Liver (tissue), 9 donors: ENCODE data around the gene NAP1L1. TPM values are rescaled to one million over a fixed set of nuclear protein-coding genes. Genes with fewer than 3 reads are reported as not detected.

Source experiments
- DNase-seq: peaks from one replicate; pipeline ENCODE4 v3.0.0-alpha.2; 2017; ENCODE audit warnings: low spot score
- H3K27ac ChIP-seq, 2 donors: one replicate each; pipeline ENCODE4 v1.7.0; 2013; ENCODE audit warnings: inconsistent platforms in 2 of 2, low read length in 2 of 2, control low read depth in 1 of 2, low read depth in 1 of 2, mild to moderate bottlenecking in 1 of 2
- H3K27me3 ChIP-seq, 4 donors: one replicate each; pipeline versions ENCODE4 v1.6.1 to v1.7.0; 2013; ENCODE audit warnings: low read length in 3 of 4, inconsistent platforms in 1 of 4, mild to moderate bottlenecking in 1 of 4, moderate library complexity in 1 of 4; ENCODE audit not compliant: control insufficient read depth in 4 of 4, insufficient read depth in 4 of 4
- H3K36me3 ChIP-seq, 4 donors: one replicate each; pipeline versions ENCODE4 v1.6.1 to v1.7.0; 2013; ENCODE audit warnings: low read length in 3 of 4, mild to moderate bottlenecking in 3 of 4, low read depth in 1 of 4, moderate library complexity in 1 of 4; ENCODE audit not compliant: control insufficient read depth in 4 of 4, insufficient read depth in 3 of 4
- H3K4me1 ChIP-seq, 4 donors: one replicate each; pipeline versions ENCODE4 v1.6.1 to v1.7.0; 2013; ENCODE audit warnings: low read length in 3 of 4, mild to moderate bottlenecking in 3 of 4, moderate library complexity in 1 of 4; ENCODE audit not compliant: control insufficient read depth in 4 of 4, insufficient read depth in 4 of 4
- H3K4me3 ChIP-seq, 3 donors: one replicate each; pipeline versions ENCODE4 v1.6.1 to v1.7.0; 2013; ENCODE audit warnings: low read length in 3 of 3, control low read depth in 1 of 3, low read depth in 1 of 3, mild to moderate bottlenecking in 1 of 3
- H3K9ac ChIP-seq, 2 donors: one replicate each; pipeline ENCODE4 v1.7.0; 2013; ENCODE audit warnings: low read length in 2 of 2, mild to moderate bottlenecking in 2 of 2, moderate library complexity in 2 of 2, control low read depth in 1 of 2, low read depth in 1 of 2
- H3K9me3 ChIP-seq, 4 donors: one replicate each; pipeline versions ENCODE4 v1.6.1 to v1.7.0; 2013; ENCODE audit warnings: low read length in 3 of 4; ENCODE audit not compliant: control insufficient read depth in 4 of 4
- ATF3 ChIP-seq: IDR thresholded peaks from 2 replicates; pipeline ENCODE4 v1.6.1; 2016; ENCODE audit warnings: antibody characterized with exemption
- EGR1 ChIP-seq, 2 donors: IDR thresholded peaks; 2 replicates each; pipeline ENCODE4 v1.6.1; 2016 to 2018; ENCODE audit warnings: antibody characterized with exemption in 2 of 2, low read depth in 2 of 2
- FOXA1 ChIP-seq: IDR thresholded peaks from 2 replicates; pipeline ENCODE4 v1.6.1; 2016; ENCODE audit warnings: antibody characterized with exemption
- GABPA ChIP-seq, 2 donors: IDR thresholded peaks in 1 of 2; conservative IDR thresholded peaks in 1 of 2; 2 replicates each; pipeline ENCODE4 v1.6.1; 2016; ENCODE audit warnings: antibody characterized with exemption in 2 of 2, mild to moderate bottlenecking in 1 of 2, moderate library complexity in 1 of 2
- HNF4A ChIP-seq, 2 donors: conservative IDR thresholded peaks; 2 replicates each; pipeline ENCODE4 v1.6.1; 2016; ENCODE audit warnings: antibody characterized with exemption in 2 of 2, mild to moderate bottlenecking in 2 of 2
- HNF4G ChIP-seq: IDR thresholded peaks from 2 replicates; pipeline ENCODE4 v1.6.1; 2016; ENCODE audit warnings: antibody characterized with exemption
- JUND ChIP-seq, 2 donors: IDR thresholded peaks; 2 replicates each; pipeline ENCODE4 v1.6.1; 2016; ENCODE audit warnings: antibody characterized with exemption in 2 of 2
- MAX ChIP-seq: IDR thresholded peaks from 2 replicates; pipeline ENCODE4 v1.6.1; 2016; ENCODE audit warnings: antibody characterized with exemption
- NR2F2 ChIP-seq: IDR thresholded peaks from 2 replicates; pipeline ENCODE4 v1.6.1; 2016; ENCODE audit warnings: antibody characterized with exemption
- RAD21 ChIP-seq, 2 donors: IDR thresholded peaks; 2 replicates each; pipeline ENCODE4 v1.6.1; 2016; ENCODE audit warnings: antibody characterized with exemption in 2 of 2, mild to moderate bottlenecking in 2 of 2
- RXRA ChIP-seq, 2 donors: IDR thresholded peaks; 2 replicates each; pipeline ENCODE4 v1.6.1; 2017 to 2018; ENCODE audit warnings: antibody characterized with exemption in 2 of 2, mild to moderate bottlenecking in 1 of 2
- SP1 ChIP-seq: IDR thresholded peaks from 2 replicates; pipeline ENCODE4 v1.6.1; 2018; ENCODE audit warnings: antibody characterized with exemption, mild to moderate bottlenecking
- TAF1 ChIP-seq: conservative IDR thresholded peaks from 2 replicates; pipeline ENCODE4 v1.6.1; 2016; ENCODE audit warnings: antibody characterized with exemption, mild to moderate bottlenecking
- ZBTB33 ChIP-seq: IDR thresholded peaks from 2 replicates; pipeline ENCODE4 v1.6.1; 2016; ENCODE audit warnings: antibody characterized with exemption
- WGBS: extraction: QIAGEN DNeasy Blood & Tissue Kit; methylation state at CpG from one replicate; pipeline ENCODE4 v1.1.7; 2013; 5-methylcytosine and 5-hydroxymethylcytosine counted together
- polyA plus RNA-seq, 2 donors: library from polyadenylated mRNA; stranded (reverse) in 1 of 2; unstranded in 1 of 2; fragments of 200-250 nt in 1 of 2; fragments of >200 nt in 1 of 2; fragmentation: Nextera tagmentation in 1 of 2; extraction: Ambion mirVana in 1 of 2; gene quantifications; one replicate each; pipeline versions ENCODE4 v1.2.1 to v1.2.3, GENCODE V29; 2013 to 2015
- total RNA-seq, 2 donors: library from RNA; depleted of rRNA; stranded (reverse); fragments of >200 nt; gene quantifications; one replicate each; pipeline ENCODE4 v1.2.3, GENCODE V29; 2014
- donor health status: healthy.
- donor health status: healthy.
- donor health status: healthy.
- donor health status: healthy.
- donor health status: healthy.

Gene NAP1L1
- total and polyA plus RNA-seq, 4 donors = 36.6 to 74.7 (median 42.4) TPM

- Histone ChIP-seq H3K27me3 (no peaks in the 10 kb centered on the region), H3K9ac (no peak overlapping the region), H3K9me3 (no peaks in the 10 kb centered on the region), H3K4me1 (no peaks in the 10 kb centered on the region), H3K27ac (no peak overlapping the region), H3K36me3 (no peaks in the 10 kb centered on the region), H3K4me3 (no peak overlapping the region)
- WGBS = 89% methylated on average over 1 of the region's 1 CpG
- no peak for DNase-seq
- TF ChIP-seq EGR1 (IDR thresholded peaks at IDR 0.05; ENCODE audit: low read depth in 2 of 2) = no peak
- no peak for TF ChIP-seq FOXA1
- TF ChIP-seq MAX = no peak
- TF ChIP-seq HNF4A (conservative IDR thresholded peaks at IDR 0.05) = no peak
- TF ChIP-seq JUND (IDR thresholded peaks at IDR 0.05) = no peak
- TF ChIP-seq TAF1 = no peak
Measured at GRCh38 chr12:76101739-76102385, 17.4 kb upstream of the NAP1L1 start.

GRCh38 chr12:76096079-76096646 is 11.7 kb upstream of the NAP1L1 start:
- H3K27ac ChIP-seq = no peak overlapping the region
- 97% methylated on average over 3 of the region's 3 CpGs for WGBS

GRCh38 chr12:76094754-76095153 is 10.3 kb upstream of the NAP1L1 start:
- 97% methylated on average over 3 of the region's 3 CpGs for WGBS
- Histone ChIP-seq H3K27me3 (no peaks in the 10 kb centered on the region), H3K9me3 (no peaks in the 10 kb centered on the region), H3K36me3 (no peaks in the 10 kb centered on the region), H3K4me3 (no peak overlapping the region), H3K9ac (no peak overlapping the region), H3K4me1 (no peaks in the 10 kb centered on the region), H3K27ac (no peak overlapping the region)
- DNase-seq = no peak
- TF ChIP-seq HNF4A (conservative IDR thresholded peaks at IDR 0.05) = no peak
- TF ChIP-seq MAX = no peak
- no peak for TF ChIP-seq EGR1 (IDR thresholded peaks at IDR 0.05; ENCODE audit: low read depth in 2 of 2)
- no peak for TF ChIP-seq RAD21 (IDR thresholded peaks at IDR 0.05)
- TF ChIP-seq JUND (IDR thresholded peaks at IDR 0.05) = no peak
- TF ChIP-seq SP1 = no peak
- no peak for TF ChIP-seq HNF4G
- no peak for TF ChIP-seq GABPA (IDR thresholded peaks at IDR 0.05 in 1 of 2, conservative IDR thresholded peaks at IDR 0.05 in 1 of 2)
- no peak for TF ChIP-seq FOXA1
- no peak for TF ChIP-seq NR2F2

More at GRCh38 chr12:76096079-76096646, 11.7 kb upstream of the NAP1L1 start:
- no peaks in the 10 kb centered on the region for H3K27me3 ChIP-seq
- TF ChIP-seq NR2F2 = no peak
- no peak for TF ChIP-seq HNF4A (conservative IDR thresholded peaks at IDR 0.05)
- TF ChIP-seq ATF3 = no peak
- TF ChIP-seq GABPA (IDR thresholded peaks at IDR 0.05 in 1 of 2, conservative IDR thresholded peaks at IDR 0.05 in 1 of 2) = no peak
- TF ChIP-seq FOXA1 = no peak
- TF ChIP-seq TAF1 = no peak
- no peak for TF ChIP-seq ZBTB33
- no peak for TF ChIP-seq RXRA (IDR thresholded peaks at IDR 0.05)
- TF ChIP-seq JUND (IDR thresholded peaks at IDR 0.05) = no peak
- TF ChIP-seq SP1 = no peak
- H3K36me3 ChIP-seq = no peaks in the 10 kb centered on the region
- no peak overlapping the region for H3K4me3 ChIP-seq
- no peaks in the 10 kb centered on the region for H3K4me1 ChIP-seq
- H3K9ac ChIP-seq = no peak overlapping the region
- H3K9me3 ChIP-seq = no peaks in the 10 kb centered on the region
- DNase-seq = no peak
